Measurements from ENCODE around the gene FOXP4.

The FOXP4 gene

GRCh38 chr6:41545703-41546474, at the start of gene FOXP4:
FOXP4 (plus strand) TSS chr6:41546381; CDS start chr6:41565761, 19,380 bp downstream.
- DNase-seq: peak; percentile 88

- DNase-seq: no peak
These were observed 48.6 kb upstream of the FOXP4 start for GRCh38 chr6:41497573-41497972.

GRCh38 chr6:41497994-41498393, 48.2 kb upstream of the FOXP4 start:
- DNase-seq: no peak

GRCh38 chr6:41498968-41499599, 47.1 kb upstream of the FOXP4 start:
- no peak for DNase-seq

GRCh38 chr6:41500561-41500960, 45.6 kb upstream of the FOXP4 start:
- DNase-seq: no peak

GRCh38 chr6:41502566-41502916, 43.6 kb upstream of the FOXP4 start:
- DNase-seq: no peak

- DNase-seq: no peak
These were observed 43.1 kb upstream of the FOXP4 start for GRCh38 chr6:41502917-41503671.

GRCh38 chr6:41503827-41504465, 42.2 kb upstream of the FOXP4 start:
- no peak for DNase-seq

GRCh38 chr6:41504466-41505121, 41.6 kb upstream of the FOXP4 start:
- no peak for DNase-seq

- no peak for DNase-seq
These were observed 40.8 kb upstream of the FOXP4 start for GRCh38 chr6:41505122-41506049.

GRCh38 chr6:41508479-41508878, 37.7 kb upstream of the FOXP4 start:
- no peak for DNase-seq

- no peak for DNase-seq
These were observed 36.6 kb upstream of the FOXP4 start for GRCh38 chr6:41509580-41509979.

GRCh38 chr6:41511443-41512060, 34.6 kb upstream of the FOXP4 start:
- DNase-seq: no peak

- no peak for DNase-seq
These were observed 34.0 kb upstream of the FOXP4 start for GRCh38 chr6:41512146-41512701.

GRCh38 chr6:41515995-41516394, 30.2 kb upstream of the FOXP4 start:
- no peak for DNase-seq

- no peak for DNase-seq
These were observed 28.1 kb upstream of the FOXP4 start for GRCh38 chr6:41518118-41518517.

- DNase-seq: no peak
These were observed 26.9 kb upstream of the FOXP4 start for GRCh38 chr6:41519305-41519744.

- DNase-seq: no peak
These were observed 26.2 kb upstream of the FOXP4 start for GRCh38 chr6:41519745-41520699.

GRCh38 chr6:41522780-41523548, 23.2 kb upstream of the FOXP4 start:
- DNase-seq: no peak
